Measurements from ENCODE around the gene RBM39.
"Not testable (repeated sequence)": the region's sequence is repeated elsewhere in the genome, so short reads cannot be mapped to it uniquely, and the experiment has no call there.

Gene RBM39

GRCh38 chr20:35726842-35727711 is 15.0 kb downstream of the RBM39 start:
- H3K27ac ChIP-seq: no peak overlapping the region

GRCh38 chr20:35724321-35725230 is 17.5 kb downstream of the RBM39 start:
- H3K27ac ChIP-seq: no peak overlapping the region
- TF ChIP-seq CTCF (IDR thresholded peaks at IDR 0.05) (no peak), ZFX (IDR thresholded peaks at IDR 0.05; ENCODE audit: borderline replicate concordance) (no peak)

More at GRCh38 chr20:35726842-35727711, 15.0 kb downstream of the RBM39 start:
- TF ChIP-seq ZFX (IDR thresholded peaks at IDR 0.05; ENCODE audit: borderline replicate concordance) (no peak), CTCF (IDR thresholded peaks at IDR 0.05) (no peak)

- H3K27ac ChIP-seq: not testable (repeated sequence)
Measured at GRCh38 chr20:35723652-35724320, 18.3 kb downstream of the RBM39 start.

- H3K27ac ChIP-seq: not testable (repeated sequence)
Measured at GRCh38 chr20:35723275-35723639, 18.8 kb downstream of the RBM39 start.

GRCh38 chr20:35721621-35722020 is 20.4 kb downstream of the RBM39 start:
- no peak for TF ChIP-seq ZFX (IDR thresholded peaks at IDR 0.05; ENCODE audit: borderline replicate concordance)
- no peak for TF ChIP-seq CTCF (IDR thresholded peaks at IDR 0.05)
- H3K27ac ChIP-seq: no peak overlapping the region

GRCh38 chr20:35721219-35721618 is 20.8 kb downstream of the RBM39 start:
- no peak for TF ChIP-seq CTCF (IDR thresholded peaks at IDR 0.05)
- no peak for TF ChIP-seq ZFX (IDR thresholded peaks at IDR 0.05; ENCODE audit: borderline replicate concordance)
- H3K27ac ChIP-seq: no peak overlapping the region

- H3K27ac ChIP-seq: no peak overlapping the region
- TF ChIP-seq ZFX (IDR thresholded peaks at IDR 0.05; ENCODE audit: borderline replicate concordance): no peak
- no peak for TF ChIP-seq CTCF (IDR thresholded peaks at IDR 0.05)
Measured at GRCh38 chr20:35720165-35721123, 21.6 kb downstream of the RBM39 start.
